RWPE1 (cell line): ENCODE data around the gene MDFIC.

Source experiments
- CTCF ChIA-PET: fragments of 350-600 bp; sonication (Branson Sonifier 250); formaldehyde crosslinking; extraction: SDS; loops from one replicate; lab custom pipeline; 2021; lab: Yijun Ruan, JAX
- POLR2A ChIA-PET: fragments of 400-600 bp; formaldehyde crosslinking; extraction: SDS; loops from one replicate; lab custom pipeline; 2020; ENCODE audit warnings: antibody characterized with exemption; ENCODE audit not compliant: low non-redundant PET; lab: Yijun Ruan, JAX
- DNase-seq: peaks from one replicate; pipeline ENCODE4 v3.0.0; 2012; ENCODE audit warnings: low spot score
- H3K27ac ChIP-seq: fragments of 450-650 bp; 2 replicates; pipeline ENCODE4 v1.5.1; 2017
- TF ChIP-seq, protein P1 (sequence below): fragments of 450-650 bp; conservative IDR thresholded peaks from 2 replicates; pipeline ENCODE4 v1.5.1; 2017; ENCODE audit warnings: low read depth, mild to moderate bottlenecking

The MDFIC gene

DNA sequence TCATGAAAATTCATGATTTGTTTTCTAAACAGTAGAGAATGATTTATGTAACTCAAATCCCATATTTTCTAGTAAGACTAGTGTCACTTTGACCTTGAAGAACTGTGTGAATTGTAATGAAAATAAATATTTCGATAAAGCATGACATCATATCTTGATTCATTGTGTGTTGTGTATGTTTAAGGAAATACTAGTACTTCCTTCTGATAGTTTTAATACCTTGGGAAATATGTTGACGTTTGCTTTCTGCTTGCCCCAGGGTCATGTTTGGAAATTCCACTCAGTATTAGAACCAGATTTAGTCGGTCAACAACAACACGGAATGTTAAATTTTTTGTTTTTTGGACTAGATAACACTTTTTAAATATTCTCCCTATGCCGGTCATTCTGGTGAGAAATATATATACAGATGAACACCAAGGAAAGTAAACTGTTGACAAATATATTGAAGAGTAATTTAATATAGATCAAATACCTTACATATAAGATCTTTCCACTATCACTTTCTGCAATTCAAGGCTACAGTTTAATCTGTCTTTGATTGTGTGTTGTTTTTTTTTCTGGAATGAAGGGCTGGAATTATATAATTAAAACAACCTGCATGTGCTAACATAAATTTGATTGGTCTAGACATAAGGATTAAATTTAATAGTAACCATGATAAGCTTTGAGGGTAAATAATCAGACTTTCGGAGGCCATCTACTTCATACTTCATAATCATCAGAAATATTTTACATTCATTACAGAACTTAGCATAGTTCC, 126.2 kb downstream of the MDFIC start:
- no peak overlapping the region for H3K27ac ChIP-seq
- POLR2A ChIA-PET: no interaction called here
- DNase-seq: no peak
- TF ChIP-seq, protein P1, sequence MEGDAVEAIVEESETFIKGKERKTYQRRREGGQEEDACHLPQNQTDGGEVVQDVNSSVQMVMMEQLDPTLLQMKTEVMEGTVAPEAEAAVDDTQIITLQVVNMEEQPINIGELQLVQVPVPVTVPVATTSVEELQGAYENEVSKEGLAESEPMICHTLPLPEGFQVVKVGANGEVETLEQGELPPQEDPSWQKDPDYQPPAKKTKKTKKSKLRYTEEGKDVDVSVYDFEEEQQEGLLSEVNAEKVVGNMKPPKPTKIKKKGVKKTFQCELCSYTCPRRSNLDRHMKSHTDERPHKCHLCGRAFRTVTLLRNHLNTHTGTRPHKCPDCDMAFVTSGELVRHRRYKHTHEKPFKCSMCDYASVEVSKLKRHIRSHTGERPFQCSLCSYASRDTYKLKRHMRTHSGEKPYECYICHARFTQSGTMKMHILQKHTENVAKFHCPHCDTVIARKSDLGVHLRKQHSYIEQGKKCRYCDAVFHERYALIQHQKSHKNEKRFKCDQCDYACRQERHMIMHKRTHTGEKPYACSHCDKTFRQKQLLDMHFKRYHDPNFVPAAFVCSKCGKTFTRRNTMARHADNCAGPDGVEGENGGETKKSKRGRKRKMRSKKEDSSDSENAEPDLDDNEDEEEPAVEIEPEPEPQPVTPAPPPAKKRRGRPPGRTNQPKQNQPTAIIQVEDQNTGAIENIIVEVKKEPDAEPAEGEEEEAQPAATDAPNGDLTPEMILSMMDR: no peak
- CTCF ChIA-PET: no interaction called here

DNA sequence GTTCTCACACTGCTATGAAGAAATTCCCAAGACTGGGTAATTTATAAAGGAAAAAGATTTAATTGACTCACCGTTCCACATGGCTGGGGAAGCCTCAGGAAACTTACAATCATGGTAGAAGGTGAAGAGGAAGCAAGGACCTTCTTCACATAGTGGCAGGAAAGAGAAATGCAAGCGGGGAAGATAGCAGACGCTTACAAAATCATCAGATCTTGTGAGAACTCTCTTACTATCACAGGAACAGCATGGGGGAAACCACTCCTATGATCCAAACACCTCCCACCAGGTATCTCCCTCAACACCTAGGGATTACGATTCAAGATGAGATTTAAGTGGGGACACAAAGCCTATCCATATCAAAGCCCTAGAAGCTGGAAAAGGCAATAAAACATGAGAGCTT, 130.8 kb downstream of the MDFIC start:
- no peak for DNase-seq
- H3K27ac ChIP-seq: no peak overlapping the region
- CTCF ChIA-PET: interaction anchor here (0.6 to 0.7 kb wide), 2 partner anchors 9 to 108 kb away, joined by 3 read pairs; no protein-coding TSS in a partner anchor
- POLR2A ChIA-PET: no interaction called here
- TF ChIP-seq, protein P1: no peak

DNA sequence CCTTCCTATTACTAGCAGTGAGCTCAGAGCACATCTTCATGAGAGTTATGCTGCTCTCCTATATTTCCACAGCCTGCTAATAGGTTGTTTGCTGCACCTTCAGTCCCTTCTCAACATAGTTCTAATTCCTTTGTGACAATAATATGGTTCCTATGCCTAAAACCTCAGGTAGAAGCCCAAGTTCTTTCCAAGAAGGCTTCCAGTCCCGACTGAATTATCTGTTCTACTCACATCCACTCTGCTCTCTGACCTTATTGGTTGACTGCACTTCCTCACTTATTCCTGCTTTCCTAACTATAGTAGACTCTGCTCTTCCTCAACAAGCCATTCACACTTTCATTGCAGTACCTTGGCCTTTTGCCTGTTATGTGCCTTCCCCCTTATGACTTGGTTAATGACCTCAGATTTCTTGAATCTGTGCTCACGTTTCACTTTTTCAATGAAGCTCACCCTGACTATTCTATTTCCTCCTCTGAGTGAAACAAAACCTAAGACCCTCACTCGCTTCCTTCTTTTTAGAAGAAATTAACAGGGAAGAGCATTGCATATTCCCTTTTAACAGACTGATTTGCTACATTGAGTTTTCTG, 132.7 kb downstream of the MDFIC start:
- no peak overlapping the region for H3K27ac ChIP-seq
- ChIA-PET POLR2A (no interaction called here), CTCF (no interaction called here)
- TF ChIP-seq, protein P1: no peak
- no peak for DNase-seq

DNA sequence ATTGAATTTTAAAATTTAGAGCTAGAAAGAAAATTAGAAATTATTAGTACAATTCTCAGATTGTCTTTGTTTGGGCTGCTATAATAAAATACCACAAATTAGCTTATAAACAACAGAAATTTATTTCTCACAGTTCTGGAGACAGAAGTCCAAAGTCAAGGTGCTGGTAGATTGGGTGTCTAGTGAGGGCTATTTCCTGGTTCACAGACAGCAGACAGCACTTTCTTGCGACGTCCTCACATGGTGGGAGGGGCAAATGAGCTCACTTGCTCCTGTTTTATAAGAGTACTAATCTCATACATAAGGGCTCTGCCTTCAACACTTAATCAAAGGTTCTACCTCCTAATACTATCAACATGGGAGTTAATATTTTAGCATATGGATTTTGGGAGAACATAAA, 134.1 kb downstream of the MDFIC start:
- ChIA-PET CTCF (interaction anchor here (0.5 kb wide), 2 partner anchors 59 to 624 kb away, joined by 3 read pairs; no protein-coding TSS in a partner anchor), POLR2A (no interaction called here)
- no peak for DNase-seq
- no peak overlapping the region for H3K27ac ChIP-seq
- TF ChIP-seq, protein P1: no peak

DNA sequence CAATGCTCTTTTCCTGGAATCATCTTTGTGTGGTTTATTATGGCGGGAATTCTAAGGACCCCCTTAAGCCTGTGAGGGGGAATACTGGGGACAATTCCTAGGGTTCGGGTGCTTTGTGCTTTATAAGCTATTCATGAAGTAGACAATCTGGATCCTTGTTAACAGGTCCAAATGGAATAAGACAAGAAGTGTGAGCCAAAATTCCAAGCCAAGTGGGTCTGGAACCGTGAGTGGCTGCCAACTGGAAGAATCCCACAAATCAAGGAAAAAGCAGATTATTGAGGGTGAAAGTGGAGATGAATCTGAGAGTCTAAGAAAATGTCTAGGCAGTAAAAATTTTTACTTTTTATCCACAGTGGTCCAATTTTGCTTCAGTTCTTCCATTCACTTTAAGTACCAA, 136.8 kb downstream of the MDFIC start:
- ChIA-PET CTCF (no interaction called here), POLR2A (no interaction called here)
- no peak overlapping the region for H3K27ac ChIP-seq
- no peak for DNase-seq
- TF ChIP-seq, protein P1: no peak

DNA sequence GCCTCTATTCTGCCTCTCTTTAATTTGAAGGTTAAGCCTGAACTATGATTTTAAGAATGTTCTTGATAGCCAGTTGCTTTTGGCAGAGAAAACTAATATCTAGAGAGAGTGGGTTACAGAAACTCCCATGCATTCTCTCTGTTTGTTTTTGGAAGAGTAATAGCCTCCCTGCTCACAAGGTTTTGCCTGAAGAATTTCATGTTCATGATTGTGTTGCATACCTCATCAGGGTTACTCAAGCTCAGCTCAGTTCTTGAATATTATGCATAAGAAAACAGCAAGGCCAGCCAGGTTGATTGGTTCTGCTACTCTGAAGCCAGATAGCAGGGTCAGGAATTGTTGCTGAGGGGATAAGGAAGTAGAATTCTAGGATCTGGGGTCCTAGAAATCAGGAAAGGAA, 137.4 kb downstream of the MDFIC start:
- DNase-seq: no peak
- POLR2A ChIA-PET: no interaction called here
- H3K27ac ChIP-seq: no peak overlapping the region
- CTCF ChIA-PET: no interaction called here
- TF ChIP-seq, protein P1: no peak
